Measurements from ENCODE around the gene CPHXL2. TPM values are rescaled to one million over a fixed set of nuclear protein-coding genes. Genes with fewer than 3 reads are reported as not detected.

The CPHXL2 gene
- total RNA-seq, 5 donors from 2014 or later (not counting 1 experiment from before 2014, with no cell fraction given) = not detected

GRCh38 chr16:75660726-75661302, 16.0 kb downstream of the CPHXL2 start:
- Histone ChIP-seq H3K27ac (ENCODE audit: low read length) (no peak overlapping the region), H3K4me1 (ENCODE audit: control insufficient read depth in 1 of 2, extremely low read depth in 1 of 2, insufficient read depth in 2 of 2, low read length in 2 of 2) (no peaks in the 10 kb centered on the region), H3K36me3 (ENCODE audit: control insufficient read depth in 2 of 2, extremely low read depth in 1 of 2, insufficient read depth in 1 of 2, low read length in 1 of 2) (peaks cover 4 to 39% of the 10 kb centered on the region in 2 donors), H3K9me3 (no peaks in the 10 kb centered on the region), H3K4me3 (ENCODE audit: control insufficient read depth in 1 of 2, extremely low read depth in 1 of 2, low read length in 1 of 2) (no peak overlapping the region), H3K27me3 (replicated peaks in 1 of 2; ENCODE audit: control insufficient read depth in 2 of 2, extremely low read depth in 1 of 2, insufficient read depth in 2 of 2, low read length in 1 of 2) (no peaks in the 10 kb centered on the region)
- no peaks in the 10 kb centered on the region for H3K9me3 Mint-ChIP-seq
- H3K36me3 Mint-ChIP-seq = peaks cover 20% of the 10 kb centered on the region
- WGBS (ENCODE audit: insufficient coverage) = 86% methylated on average over 1 of the region's 4 CpGs
- ATAC-seq (replicated peaks in 1 of 4) = no peak
- DNase-seq = no peak
- POLR2A ChIA-PET = no interaction called here
- H3K27ac Mint-ChIP-seq = no peak overlapping the region
- peaks cover 14 to 16% (median 15%) of the 10 kb centered on the region in 3 donors for H3K4me1 Mint-ChIP-seq
- CTCF ChIA-PET = no interaction called here
- no peak overlapping the region for H3K4me3 Mint-ChIP-seq
- H3K27me3 Mint-ChIP-seq = no peaks in the 10 kb centered on the region

GRCh38 chr16:75660321-75660720, 16.5 kb downstream of the CPHXL2 start:
- WGBS (ENCODE audit: insufficient coverage) = 100% methylated on average over 1 of the region's 6 CpGs
- Mint-ChIP-seq H3K27ac (no peak overlapping the region), H3K27me3 (no peaks in the 10 kb centered on the region), H3K36me3 (peaks cover 23% of the 10 kb centered on the region), H3K4me3 (no peak overlapping the region), H3K9me3 (no peaks in the 10 kb centered on the region), H3K4me1 (peaks cover 16 to 18% (median 17%) of the 10 kb centered on the region in 3 donors)
- Histone ChIP-seq H3K27ac (ENCODE audit: low read length) (no peak overlapping the region), H3K27me3 (replicated peaks in 1 of 2; ENCODE audit: control insufficient read depth in 2 of 2, extremely low read depth in 1 of 2, insufficient read depth in 2 of 2, low read length in 1 of 2) (no peaks in the 10 kb centered on the region), H3K9me3 (no peaks in the 10 kb centered on the region), H3K4me3 (ENCODE audit: control insufficient read depth in 1 of 2, extremely low read depth in 1 of 2, low read length in 1 of 2) (no peak overlapping the region), H3K36me3 (ENCODE audit: control insufficient read depth in 2 of 2, extremely low read depth in 1 of 2, insufficient read depth in 1 of 2, low read length in 1 of 2) (peaks cover 4 to 44% of the 10 kb centered on the region in 2 donors), H3K4me1 (ENCODE audit: control insufficient read depth in 1 of 2, extremely low read depth in 1 of 2, insufficient read depth in 2 of 2, low read length in 2 of 2) (no peaks in the 10 kb centered on the region)
- no peak for ATAC-seq (replicated peaks in 1 of 4)
- no peak for DNase-seq
- CTCF ChIA-PET = no interaction called here
- POLR2A ChIA-PET = interaction anchor here in 1 of 2 donors (0.6 kb wide), 2 partner anchors 39 to 109 kb away, joined by 3 to 10 read pairs; no protein-coding TSS in a partner anchor

GRCh38 chr16:75658175-75658574, 18.6 kb downstream of the CPHXL2 start:
- Histone ChIP-seq H3K27ac (ENCODE audit: low read length) (no peak overlapping the region), H3K9me3 (no peaks in the 10 kb centered on the region), H3K36me3 (ENCODE audit: control insufficient read depth in 2 of 2, extremely low read depth in 1 of 2, insufficient read depth in 1 of 2, low read length in 1 of 2) (peaks cover 4 to 59% of the 10 kb centered on the region in 2 donors), H3K4me1 (ENCODE audit: control insufficient read depth in 1 of 2, extremely low read depth in 1 of 2, insufficient read depth in 2 of 2, low read length in 2 of 2) (peaks cover 0 to 5% of the 10 kb centered on the region in 2 experiments), H3K4me3 (ENCODE audit: control insufficient read depth in 1 of 2, extremely low read depth in 1 of 2, low read length in 1 of 2) (no peak overlapping the region), H3K27me3 (replicated peaks in 1 of 2; ENCODE audit: control insufficient read depth in 2 of 2, extremely low read depth in 1 of 2, insufficient read depth in 2 of 2, low read length in 1 of 2) (no peaks in the 10 kb centered on the region)
- Mint-ChIP-seq H3K4me1 (peaks cover 29 to 32% (median 29%) of the 10 kb centered on the region in 3 donors), H3K27me3 (no peaks in the 10 kb centered on the region), H3K36me3 (peaks cover 38% of the 10 kb centered on the region), H3K27ac (no peak overlapping the region), H3K9me3 (no peaks in the 10 kb centered on the region), H3K4me3 (no peak overlapping the region)
- ATAC-seq (replicated peaks in 1 of 4) = peak in 1 of 4 experiments; percentile 28
- WGBS (ENCODE audit: insufficient coverage) = 83% methylated on average over 2 of the region's 2 CpGs
- ChIA-PET POLR2A (no interaction called here), CTCF (no interaction called here)
- no peak for DNase-seq

- Histone ChIP-seq H3K4me3 (ENCODE audit: control insufficient read depth in 1 of 2, extremely low read depth in 1 of 2, low read length in 1 of 2) (no peak overlapping the region), H3K27ac (ENCODE audit: low read length) (peak overlapping the region; percentile 13), H3K4me1 (ENCODE audit: control insufficient read depth in 1 of 2, extremely low read depth in 1 of 2, insufficient read depth in 2 of 2, low read length in 2 of 2) (peaks cover 18 to 23% of the 10 kb centered on the region in 2 experiments), H3K36me3 (ENCODE audit: control insufficient read depth in 2 of 2, extremely low read depth in 1 of 2, insufficient read depth in 1 of 2, low read length in 1 of 2) (peaks cover 4 to 50% of the 10 kb centered on the region in 2 donors), H3K9me3 (no peaks in the 10 kb centered on the region), H3K27me3 (replicated peaks in 1 of 2; ENCODE audit: control insufficient read depth in 2 of 2, extremely low read depth in 1 of 2, insufficient read depth in 2 of 2, low read length in 1 of 2) (no peaks in the 10 kb centered on the region)
- DNase-seq (no peak), ATAC-seq (replicated peaks in 1 of 4) (no peak)
- Mint-ChIP-seq H3K4me1 (peaks cover 60 to 67% (median 62%) of the 10 kb centered on the region in 3 donors), H3K36me3 (peaks cover 50% of the 10 kb centered on the region), H3K4me3 (peak overlapping the region; percentile 30 to 99 (median 48)), H3K27ac (peak overlapping the region; percentile 63 to 74), H3K9me3 (no peaks in the 10 kb centered on the region), H3K27me3 (no peaks in the 10 kb centered on the region)
- no CpG with 5 or more reads among the region's 1 CpG for WGBS (ENCODE audit: insufficient coverage)
- POLR2A ChIA-PET = no interaction called here
- CTCF ChIA-PET = interaction anchor here in 1 of 2 donors (0.8 kb wide), 1 partner anchor 35 kb away, joined by 3 read pairs; no protein-coding TSS in a partner anchor
Measured at GRCh38 chr16:75653922-75654321, 22.9 kb downstream of the CPHXL2 start.

GRCh38 chr16:75648265-75649076, 28.3 kb downstream of the CPHXL2 start:
- Mint-ChIP-seq H3K4me1 (peaks cover 71 to 76% (median 72%) of the 10 kb centered on the region in 3 donors), H3K36me3 (peaks cover 36% of the 10 kb centered on the region), H3K4me3 (peak overlapping the region; percentile 99 to 100 (median 99)), H3K27me3 (no peaks in the 10 kb centered on the region), H3K9me3 (no peaks in the 10 kb centered on the region), H3K27ac (peak overlapping the region; percentile 96 to 97)
- Histone ChIP-seq H3K9me3 (no peaks in the 10 kb centered on the region), H3K27me3 (replicated peaks in 1 of 2; ENCODE audit: control insufficient read depth in 2 of 2, extremely low read depth in 1 of 2, insufficient read depth in 2 of 2, low read length in 1 of 2) (no peaks in the 10 kb centered on the region), H3K36me3 (ENCODE audit: control insufficient read depth in 2 of 2, extremely low read depth in 1 of 2, insufficient read depth in 1 of 2, low read length in 1 of 2) (peaks cover 0 to 18% of the 10 kb centered on the region in 2 donors), H3K4me3 (ENCODE audit: control insufficient read depth in 1 of 2, extremely low read depth in 1 of 2, low read length in 1 of 2) (peak overlapping the region; percentile 89 to 100), H3K4me1 (ENCODE audit: control insufficient read depth in 1 of 2, extremely low read depth in 1 of 2, insufficient read depth in 2 of 2, low read length in 2 of 2) (peaks cover 40 to 57% of the 10 kb centered on the region in 2 experiments), H3K27ac (ENCODE audit: low read length) (peak overlapping the region; percentile 94)
- CTCF ChIA-PET = interaction anchor here (0.5 to 2.0 kb wide), 10 partner anchors 20 to 214 kb away, joined by 3 to 27 read pairs (median 5); partner anchors contain the start of gene ADAT1 (in 2 of the 2)
- POLR2A ChIA-PET = interaction anchor here (0.5 to 4.1 kb wide), 17 partner anchors 18 to 1091 kb away, joined by 3 to 59 read pairs (median 5); partner anchors contain the start of genes ADAT1 (in 2 of the 2), TMEM231 (in 2 of the 2) and CFDP1 (in 1 of the 2)
- DNase-seq (peak; percentile 73 to 92 (median 87)), ATAC-seq (replicated peaks in 1 of 4) (peak; percentile 47 to 52 (median 48))
- under 1% methylated on average over 50 of the region's 62 CpGs for WGBS (ENCODE audit: insufficient coverage)
